H1 (cell line): Measurements from ENCODE around the gene C1QA. TPM values are rescaled to one million over a fixed set of nuclear protein-coding genes. Genes with fewer than 3 reads are reported as not detected.
A peak's percentile ranks its signal among the peaks of the same experiment; 100 is the strongest.

Experiments
- CTCF ChIA-PET: fragments of 300-600 bp; sonication (Branson Sonifier 250); formaldehyde crosslinking; loops from one replicate; lab custom pipeline; 2021; ENCODE audit not compliant: partially characterized antibody; lab: Charles Lee
- POLR2A ChIA-PET: fragments of 300-600 bp; sonication (Branson Sonifier 250); formaldehyde crosslinking; loops from one replicate; lab custom pipeline; 2021; ENCODE audit warnings: inconsistent platforms; ENCODE audit not compliant: partially characterized antibody; lab: Charles Lee
- DNase-seq, 2 experiments: peaks; one replicate each; pipeline versions ENCODE4 v3.0.0 to v3.0.0-alpha.2; 2010 to 2022; ENCODE audit warnings: low spot score in 2 of 2, low read depth in 1 of 2, mixed read lengths in 1 of 2
- FAIRE-seq: peaks from 2 replicates; lab custom pipeline; 2011; peaks lifted over from hg19 to GRCh38; lab: Jason Lieb, UNC
- H2AFZ ChIP-seq: 2 replicates; pipeline ENCODE4 v1.8.1; 2012; ENCODE audit warnings: low read length, inconsistent platforms
- H2AK5ac ChIP-seq: 2 replicates; pipeline ENCODE4 v1.6.1; 2013; ENCODE audit warnings: low read depth, low read length
- H2BK120ac ChIP-seq: replicated peaks from 2 replicates; pipeline ENCODE3; 2013; ENCODE audit warnings: low read depth, low read length, inconsistent platforms
- H2BK12ac ChIP-seq: 2 replicates; pipeline ENCODE4 v1.6.1; 2013; ENCODE audit warnings: low read depth, low read length
- H2BK15ac ChIP-seq: 2 replicates; pipeline ENCODE4 v1.6.1; 2013; ENCODE audit warnings: low read length
- H2BK20ac ChIP-seq: 2 replicates; pipeline ENCODE4 v1.6.1; 2013; ENCODE audit warnings: low read length
- H2BK5ac ChIP-seq: 2 replicates; pipeline ENCODE4 v1.6.1; 2013; ENCODE audit warnings: low read depth, low read length
- H3K14ac ChIP-seq: 2 replicates; pipeline ENCODE4 v1.6.1; 2013; ENCODE audit warnings: inconsistent platforms; ENCODE audit not compliant: insufficient read length
- H3K18ac ChIP-seq: 2 replicates; pipeline ENCODE4 v1.6.1; 2013; ENCODE audit warnings: low read length; ENCODE audit errors: extremely low read depth
- H3K23ac ChIP-seq: 2 replicates; pipeline ENCODE4 v1.6.1; 2013; ENCODE audit warnings: inconsistent platforms; ENCODE audit not compliant: insufficient read length
- H3K23me2 ChIP-seq: 2 replicates; pipeline ENCODE4 v1.6.1; 2013; ENCODE audit warnings: low read depth, low read length
- H3K27ac ChIP-seq: 2 replicates; pipeline ENCODE4 v1.6.1; 2011; ENCODE audit warnings: low read depth, low read length, inconsistent platforms
- H3K27me3 ChIP-seq, 4 experiments: replicated peaks in 1 of 4; 1 replicate in 1 of 4; 2 replicates in 3 of 4; pipeline versions ENCODE4 v1.6.1 to v1.8.1; 2011 to 2013; ENCODE audit warnings: low read length in 3 of 4, mild to moderate bottlenecking in 3 of 4, inconsistent platforms in 2 of 4, mixed read lengths in 2 of 4, moderate library complexity in 1 of 4; ENCODE audit not compliant: control insufficient read depth in 3 of 4, insufficient read depth in 3 of 4; ENCODE audit errors: extremely low read depth in 1 of 4
- H3K36me3 ChIP-seq, 4 experiments: 2 replicates each; pipeline versions ENCODE4 v1.6.1 to v1.8.1; 2011 to 2013; ENCODE audit warnings: mild to moderate bottlenecking in 4 of 4, low read length in 3 of 4, moderate library complexity in 2 of 4, control low read depth in 1 of 4, inconsistent platforms in 1 of 4; ENCODE audit not compliant: insufficient read depth in 4 of 4, control insufficient read depth in 2 of 4
- H3K4ac ChIP-seq: replicated peaks from 2 replicates; pipeline ENCODE3; 2013; ENCODE audit warnings: low read length, low read depth, mixed read lengths, inconsistent platforms; ENCODE audit not compliant: insufficient read length
- H3K4me1 ChIP-seq, 4 experiments: replicated peaks in 1 of 4; 1 replicate in 1 of 4; 2 replicates in 3 of 4; pipeline versions ENCODE4 v1.6.1 to v1.8.1; 2011 to 2013; ENCODE audit warnings: low read length in 3 of 4, inconsistent platforms in 2 of 4, mixed read lengths in 1 of 4; ENCODE audit not compliant: insufficient read depth in 4 of 4, control insufficient read depth in 3 of 4
- H3K4me2 ChIP-seq, 2 experiments: 2 replicates each; pipeline versions ENCODE4 v1.6.1 to v1.8.1; 2011 to 2013; ENCODE audit warnings: low read depth in 2 of 2, low read length in 2 of 2, control low read depth in 1 of 2, inconsistent platforms in 1 of 2, mild to moderate bottlenecking in 1 of 2; ENCODE audit not compliant: insufficient read depth in 1 of 2
- H3K4me3 ChIP-seq, 4 experiments: fragments of 200-600, 300-600 bp in 1 of 4; sonication (generic), shearing (Covaris generic), sonication (Bioruptor Twin) in 1 of 4; 2 replicates each; pipeline versions ENCODE4 v1.5.1 to v1.8.1; 2011 to 2016; ENCODE audit warnings: low read length in 4 of 4, low read depth in 3 of 4, control low read depth in 2 of 4, inconsistent platforms in 2 of 4, mild to moderate bottlenecking in 2 of 4, mixed read lengths in 1 of 4, moderate library complexity in 1 of 4; ENCODE audit not compliant: insufficient read depth in 2 of 4; ENCODE audit errors: extremely low read depth in 1 of 4
- H3K56ac ChIP-seq: replicated peaks from 2 replicates; pipeline ENCODE3; 2013; ENCODE audit warnings: low read depth, mild to moderate bottlenecking, mixed read lengths, low read length, inconsistent platforms; ENCODE audit not compliant: insufficient read length
- H3K79me1 ChIP-seq: 2 replicates; pipeline ENCODE4 v1.6.1; 2013; ENCODE audit warnings: low read depth, low read length, control low read depth
- H3K79me2 ChIP-seq, 2 experiments: 2 replicates each; pipeline versions ENCODE4 v1.6.1 to v1.8.1; 2012 to 2013; ENCODE audit warnings: low read length in 2 of 2, mild to moderate bottlenecking in 2 of 2, inconsistent platforms in 1 of 2; ENCODE audit not compliant: insufficient read depth in 2 of 2, control insufficient read depth in 1 of 2
- H3K9ac ChIP-seq, 4 experiments: replicated peaks in 1 of 4; 1 replicate in 1 of 4; 2 replicates in 3 of 4; pipeline versions ENCODE4 v1.6.1 to v1.8.1; 2011 to 2013; ENCODE audit warnings: low read depth in 3 of 4, low read length in 3 of 4, control low read depth in 2 of 4, mild to moderate bottlenecking in 2 of 4, moderate library complexity in 2 of 4, inconsistent platforms in 1 of 4; ENCODE audit errors: extremely low read depth in 1 of 4
- H3K9me3 ChIP-seq, 2 experiments: 2 replicates each; pipeline versions ENCODE4 v1.6.1 to v1.8.1; 2012 to 2013; ENCODE audit warnings: mild to moderate bottlenecking in 2 of 2, moderate library complexity in 2 of 2, control low read depth in 1 of 2, inconsistent platforms in 1 of 2, low read depth in 1 of 2, low read length in 1 of 2, mixed read lengths in 1 of 2; ENCODE audit not compliant: insufficient read depth in 2 of 2
- H4K20me1 ChIP-seq, 2 experiments: replicated peaks in 1 of 2; 2 replicates each; pipeline versions ENCODE3 to v1.8.1; 2011 to 2013; ENCODE audit warnings: inconsistent platforms in 2 of 2, low read length in 2 of 2, mild to moderate bottlenecking in 1 of 2; ENCODE audit not compliant: insufficient read depth in 2 of 2, control insufficient read depth in 1 of 2
- H4K5ac ChIP-seq: 2 replicates; pipeline ENCODE4 v1.6.1; 2013; ENCODE audit warnings: low read length, low read depth, mixed read lengths, inconsistent platforms; ENCODE audit not compliant: insufficient read length
- H4K8ac ChIP-seq: 2 replicates; pipeline ENCODE4 v1.8.0; 2013; ENCODE audit warnings: mild to moderate bottlenecking, moderate library complexity, low read length, inconsistent platforms; ENCODE audit not compliant: insufficient read depth; ENCODE audit errors: extremely low read depth
- H4K91ac ChIP-seq: replicated peaks from 2 replicates; pipeline ENCODE3; 2013; ENCODE audit warnings: low read length, mixed read lengths, inconsistent platforms; ENCODE audit not compliant: insufficient read length
- EGR1 ChIP-seq: IDR thresholded peaks from 2 replicates; pipeline ENCODE4 v1.6.1; 2011; ENCODE audit warnings: low read depth, low read length, borderline replicate concordance
- JUND ChIP-seq: IDR thresholded peaks from 2 replicates; pipeline ENCODE4 v1.6.1; 2011; ENCODE audit warnings: mild to moderate bottlenecking, improper control_type of control experiment, low read length
- KDM4A ChIP-seq: IDR thresholded peaks from one replicate; pipeline ENCODE4 v1.7.1; 2012; ENCODE audit warnings: low read depth, mild to moderate bottlenecking, moderate library complexity, low read length, inconsistent platforms; ENCODE audit not compliant: severe bottlenecking
- NRF1 ChIP-seq: IDR thresholded peaks from 2 replicates; pipeline ENCODE4 v1.6.1; 2011; ENCODE audit warnings: mild to moderate bottlenecking, low read depth, low read length, improper control_type of control experiment
- PHF8 ChIP-seq: fragments of 200-600 bp; sonication (generic); conservative IDR thresholded peaks from 2 replicates; pipeline ENCODE4 v1.7.1; 2012; ENCODE audit warnings: low read depth, mild to moderate bottlenecking, inconsistent platforms, low read length, moderate library complexity
- POLR2AphosphoS5 ChIP-seq: IDR thresholded peaks from 2 replicates; pipeline ENCODE4 v1.6.1; 2011; ENCODE audit warnings: low read depth, low read length
- RBBP5 ChIP-seq: IDR thresholded peaks from 2 replicates; pipeline ENCODE4 v1.7.1; 2012; ENCODE audit warnings: low read depth, mild to moderate bottlenecking, inconsistent platforms, low read length, moderate library complexity, borderline replicate concordance
- SAP30 ChIP-seq: fragments of 300-600 bp; sonication (generic); IDR thresholded peaks from 2 replicates; pipeline ENCODE4 v1.7.1; 2012; ENCODE audit warnings: low read length, moderate library complexity, mild to moderate bottlenecking, inconsistent platforms; ENCODE audit not compliant: insufficient read depth, insufficient replicate concordance
- SIN3A ChIP-seq, 2 experiments: IDR thresholded peaks in 1 of 2; conservative IDR thresholded peaks in 1 of 2; 2 replicates each; pipeline ENCODE4 v1.6.1; 2011 to 2012; ENCODE audit warnings: low read length in 2 of 2, improper control_type of control experiment in 1 of 2, low read depth in 1 of 2, mild to moderate bottlenecking in 1 of 2
- SIRT6 ChIP-seq: IDR thresholded peaks from one replicate; pipeline ENCODE4 v1.7.1; 2012; ENCODE audit warnings: low read length, inconsistent platforms
- SIX5 ChIP-seq: IDR thresholded peaks from 2 replicates; pipeline ENCODE4 v1.6.1; 2011; ENCODE audit warnings: mild to moderate bottlenecking, low read depth, low read length
- SP1 ChIP-seq: IDR thresholded peaks from 2 replicates; pipeline ENCODE4 v1.6.1; 2011; ENCODE audit warnings: low read depth, low read length
- TBP ChIP-seq: IDR thresholded peaks from 2 replicates; pipeline ENCODE4 v1.6.1; 2011; ENCODE audit warnings: low read depth, low read length, improper control_type of control experiment
- TEAD4 ChIP-seq: IDR thresholded peaks from 2 replicates; pipeline ENCODE4 v1.6.1; 2012; ENCODE audit warnings: low read depth, low read length, inconsistent platforms, mixed read lengths
- YY1 ChIP-seq: IDR thresholded peaks from 2 replicates; pipeline ENCODE4 v1.6.1; 2011; ENCODE audit warnings: low read depth, mild to moderate bottlenecking, low read length
- WGBS, 2 experiments: shearing (Covaris generic) in 1 of 2; methylation state at CpG; one replicate each; pipeline versions ENCODE4 v1.1.6 to v1.1.7; 2013 to 2015; ENCODE audit warnings: low lambda C conversion rate in 2 of 2, mixed read lengths in 2 of 2, inconsistent platforms in 1 of 2, low coverage in 1 of 2, missing lambda C conversion rate in 1 of 2; ENCODE audit not compliant: insufficient replicate concordance in 2 of 2, insufficient coverage in 1 of 2, insufficient read length in 1 of 2; ENCODE audit errors: extremely low coverage in 1 of 2, missing lambda C conversion rate in 1 of 2; 5-methylcytosine and 5-hydroxymethylcytosine counted together
- polyA plus RNA-seq, 7 experiments: library from polyadenylated mRNA; depleted of rRNA in 3 of 7; stranded (reverse) in 5 of 7; unstranded in 2 of 7; fragments of >200 nt in 5 of 7; fragments of 200-250 nt in 2 of 7; gene quantifications; 1 replicate in 5 of 7; 2 replicates in 1 of 7; 4 replicates in 1 of 7; pipeline versions ENCODE4 v1.2.1 to v1.2.3, GENCODE V29; 2011 to 2013; ENCODE audit warnings: missing spikeins in 2 of 7, mixed read lengths in 2 of 7
- total RNA-seq: library from RNA; stranded (reverse); fragmentation: NEBNext Ultra II Directional; extraction: Animal tissue kit (Norgen Biotek cat#: 25700); gene quantifications from 2 replicates; pipeline ENCODE4 v1.2.1, GENCODE V29; 2021

Gene C1QA
- total and polyA plus RNA-seq, 2 of the 8 experiments (the other 6 are each of a cell fraction or from before 2014, with no cell fraction given): not detected

GRCh38 chr1:22643381-22643780, 7.0 kb downstream of the C1QA start, which contains the start of gene C1QC:
Gene C1QC (plus strand): TSS chr1:22643633. CDS start chr1:22644024, 391 bp downstream.
- no peak for FAIRE-seq
- Histone ChIP-seq H3K23me2 (no peaks in the 10 kb centered on the region), H3K14ac (no peak within 1 kb of the TSS), H3K4ac (no peak within 1 kb of the TSS), H2BK20ac (no peak within 1 kb of the TSS; the same call in 1 of the 2 replicates), H3K79me2 (no peaks in the 10 kb centered on the region), H3K79me1 (no peaks in the 10 kb centered on the region), H3K23ac (no peak within 1 kb of the TSS), H3K18ac (no peak within 1 kb of the TSS), H3K27me3 (no peaks in the 10 kb centered on the region; a peak in 1 of 7 replicates), H2AFZ (no peak within 1 kb of the TSS), H4K8ac (peak within 1 kb of the TSS; percentile 87), H4K5ac (no peak within 1 kb of the TSS), H3K36me3 (no peaks in the 10 kb centered on the region), H2BK120ac (no peak within 1 kb of the TSS), H3K9ac (no peak within 1 kb of the TSS), H2BK12ac (peak within 1 kb of the TSS; percentile 92; the same call in 1 of the 2 replicates), H2AK5ac (0 out of 2 replicates have a peak within 1 kb of the TSS, but pooled peaks have one; percentile 39), H2BK5ac (no peak within 1 kb of the TSS), H3K4me2 (no peak within 1 kb of the TSS), H3K56ac (no peak within 1 kb of the TSS), H3K4me3 (no peak within 1 kb of the TSS), H2BK15ac (peak within 1 kb of the TSS; percentile 97; the same call in 1 of the 2 replicates), H4K91ac (no peak within 1 kb of the TSS), H3K27ac (no peak within 1 kb of the TSS), H4K20me1 (no peaks in the 10 kb centered on the region), H3K9me3 (no peaks in the 10 kb centered on the region), H3K4me1 (peaks cover 0 to 6% (median 4%) of the 10 kb centered on the region in 4 experiments; a peak in 4 of 7 replicates)
- ChIA-PET POLR2A (no interaction called here), CTCF (interaction anchor here (0.7 to 5.8 kb wide), 11 partner anchors 12 to 223 kb away, joined by 3 to 70 read pairs (median 4); partner anchors contain the start of gene C1QB)
- 93% methylated on average over 7 of the region's 8 CpGs; no CpG with 5 or more reads in 1 of the 2 experiments for WGBS, 2 experiments
- DNase-seq: no peak
- no peak for TF ChIP-seq SIN3A (conservative IDR thresholded peaks at IDR 0.05 in 1 of 2, IDR thresholded peaks at IDR 0.05 in 1 of 2; ENCODE audit: low read depth in 1 of 2, low read length in 2 of 2)
- no peak for TF ChIP-seq JUND
- TF ChIP-seq YY1: no peak
- no peak for TF ChIP-seq SAP30
- no peak for TF ChIP-seq TEAD4
- no peak for TF ChIP-seq SIX5
- no peak for TF ChIP-seq RBBP5
- no peak for TF ChIP-seq SIRT6
- TF ChIP-seq NRF1: no peak
- TF ChIP-seq EGR1: no peak
- TF ChIP-seq SP1: no peak
- no peak for TF ChIP-seq KDM4A
- no peak for TF ChIP-seq POLR2AphosphoS5
- TF ChIP-seq PHF8: no peak
- no peak for TF ChIP-seq TBP
